SH-SY5Y (cell line): ENCODE data around the gene KIF25.

Experiments used
- GATA2 ChIP-seq: IDR thresholded peaks from 2 replicates; pipeline ENCODE4 v1.6.1; 2011; ENCODE audit warnings: mild to moderate bottlenecking, low read depth, low read length
- GATA3 ChIP-seq: IDR thresholded peaks from 2 replicates; pipeline ENCODE4 v1.6.1; 2011; ENCODE audit warnings: low read depth, mild to moderate bottlenecking, low read length, moderate library complexity

GRCh38 chr6:168089186-168090063 is 92.0 kb downstream of the KIF25 start:
- no peak for TF ChIP-seq GATA2
- TF ChIP-seq GATA3, result no peak
